ENCODE measurements around the gene PLEKHF1. TPM values are rescaled to one million over a fixed set of nuclear protein-coding genes. Genes with fewer than 3 reads are reported as not detected.

PLEKHF1 gene
- total and polyA plus RNA-seq, 12 donors: 7.0 to 47.9 (median 20.0) TPM

GRCh38 chr19:29681422-29682235, 16.4 kb downstream of the PLEKHF1 start:
- Histone ChIP-seq H3K36me3 (peaks cover 0 to 11% (median 0%) of the 10 kb centered on the region in 9 donors), H3K4me3 (no peak overlapping the region), H3K4me1 (peaks cover 34 to 69% (median 61%) of the 10 kb centered on the region in 9 donors), H3K9me3 (no peaks in the 10 kb centered on the region), H3K27ac (peak overlapping the region in 7 of 10 donors; percentile 20 to 84 (median 45)), H3K27me3 (no peaks in the 10 kb centered on the region)
- 71 to 77% methylated on average over 13 of the region's 13 CpGs for WGBS, 2 donors
- ATAC-seq (peak in 4 of 8 donors; percentile 6 to 23 (median 7)), DNase-seq (no peak)
- no peak for TF ChIP-seq CTCF (IDR thresholded peaks at IDR 0.05)
- intact Hi-C loops (cut with DNase I): no loop called here

- ATAC-seq (no peak), DNase-seq (no peak)
- Histone ChIP-seq H3K9me3 (no peaks in the 10 kb centered on the region), H3K4me1 (peaks cover 28 to 62% (median 53%) of the 10 kb centered on the region in 9 donors), H3K36me3 (peaks cover 0 to 4% (median 0%) of the 10 kb centered on the region in 9 donors), H3K27ac (peak overlapping the region in 7 of 10 donors; percentile 19 to 84 (median 32)), H3K27me3 (no peaks in the 10 kb centered on the region), H3K4me3 (no peak overlapping the region)
- intact Hi-C loops (cut with DNase I): no loop called here
- WGBS, 2 donors: 81% methylated on average over 16 of the region's 16 CpGs
- TF ChIP-seq CTCF (IDR thresholded peaks at IDR 0.05): no peak
Observed at GRCh38 chr19:29682236-29682895, 17.1 kb downstream of the PLEKHF1 start.

- 79 to 81% methylated on average over 10 of the region's 10 CpGs for WGBS, 2 donors
- peaks cover 21 to 55% (median 47%) of the 10 kb centered on the region in 9 donors for H3K4me1 ChIP-seq
Observed at GRCh38 chr19:29683009-29683408, 17.7 kb downstream of the PLEKHF1 start.

More at GRCh38 chr19:29683009-29683408, 17.7 kb downstream of the PLEKHF1 start:
- H3K27ac ChIP-seq: no peak overlapping the region
- no peak overlapping the region for H3K4me3 ChIP-seq
- no peak for TF ChIP-seq CTCF (IDR thresholded peaks at IDR 0.05)
- no peaks in the 10 kb centered on the region for H3K27me3 ChIP-seq
- H3K36me3 ChIP-seq: no peaks in the 10 kb centered on the region
- no peak for ATAC-seq
- no peak for DNase-seq
- intact Hi-C loops (cut with DNase I): no loop called here
- no peaks in the 10 kb centered on the region for H3K9me3 ChIP-seq
